Osteoblast (primary cell): ENCODE measurements around the gene ZNF146. TPM values are rescaled to one million over a fixed set of nuclear protein-coding genes. Genes with fewer than 3 reads are reported as not detected.

Experiments used
- DNase-seq: peaks from one replicate; pipeline ENCODE4 v3.0.0; 2011; ENCODE audit warnings: low spot score, mixed read lengths; ENCODE audit not compliant: insufficient read length; ENCODE audit errors: missing footprints
- H2AFZ ChIP-seq: 2 replicates; pipeline ENCODE4 v1.6.0; 2011; ENCODE audit warnings: mild to moderate bottlenecking, low read length
- H3K27ac ChIP-seq: 2 replicates; pipeline ENCODE4 v1.5.1; 2011; ENCODE audit warnings: mild to moderate bottlenecking, low read depth, low read length, moderate library complexity
- H3K27me3 ChIP-seq: 2 replicates; pipeline ENCODE4 v1.6.0; 2012; ENCODE audit warnings: mild to moderate bottlenecking, control low read depth, inconsistent platforms, low read length, moderate library complexity; ENCODE audit not compliant: insufficient read depth
- H3K36me3 ChIP-seq: 2 replicates; pipeline ENCODE4 v1.5.1; 2011; ENCODE audit warnings: mild to moderate bottlenecking, low read length, control low read depth, moderate library complexity; ENCODE audit not compliant: insufficient read depth
- H3K4me1 ChIP-seq: 2 replicates; pipeline ENCODE4 v1.5.1; 2011; ENCODE audit warnings: mild to moderate bottlenecking, low read length, control low read depth, moderate library complexity; ENCODE audit not compliant: insufficient read depth
- H3K4me2 ChIP-seq: 2 replicates; pipeline ENCODE4 v1.6.0; 2011; ENCODE audit warnings: mild to moderate bottlenecking, low read length; ENCODE audit not compliant: insufficient read depth
- H3K4me3 ChIP-seq: fragments of 200-600 bp; sonication (generic); 3 replicates; pipeline ENCODE4 v1.5.1; 2012; ENCODE audit warnings: mild to moderate bottlenecking, low read length, inconsistent platforms; ENCODE audit not compliant: insufficient read depth
- H3K79me2 ChIP-seq: 2 replicates; pipeline ENCODE4 v1.6.0; 2012; ENCODE audit warnings: mild to moderate bottlenecking, low read length, control low read depth, inconsistent platforms; ENCODE audit not compliant: insufficient read depth
- H3K9me3 ChIP-seq: 2 replicates; pipeline ENCODE4 v1.5.1; 2011; ENCODE audit warnings: low read depth, low read length, control low read depth
- H4K20me1 ChIP-seq: 2 replicates; pipeline ENCODE4 v1.6.0; 2012; ENCODE audit warnings: mild to moderate bottlenecking, low read length, control low read depth; ENCODE audit not compliant: insufficient read depth
- total RNA-seq: library from RNA; depleted of rRNA; stranded (reverse); fragments of >200 nt; gene quantifications from 2 replicates; pipeline ENCODE4 v1.2.3, GENCODE V29; 2012
- TF ChIP-seq, protein P1 (sequence below): IDR thresholded peaks from 2 replicates; pipeline ENCODE4 v1.5.1; 2011; ENCODE audit warnings: mild to moderate bottlenecking, low read depth, low read length, moderate library complexity; ENCODE audit errors: extremely low read depth

Gene ZNF146
- total RNA-seq, 1 donor, result 82.2 TPM

- no peak overlapping the region for H3K27ac ChIP-seq
- H3K79me2 ChIP-seq, result peaks cover 31% of the 10 kb centered on the region
- no peaks in the 10 kb centered on the region for H3K27me3 ChIP-seq
- H3K4me1 ChIP-seq, result no peaks in the 10 kb centered on the region
- H4K20me1 ChIP-seq, result peaks cover 2% of the 10 kb centered on the region
- DNase-seq, result no peak
- peaks cover 4% of the 10 kb centered on the region for H3K36me3 ChIP-seq
- H3K9me3 ChIP-seq, result no peaks in the 10 kb centered on the region
- H3K4me3 ChIP-seq, result no peak overlapping the region
- TF ChIP-seq, protein P1, sequence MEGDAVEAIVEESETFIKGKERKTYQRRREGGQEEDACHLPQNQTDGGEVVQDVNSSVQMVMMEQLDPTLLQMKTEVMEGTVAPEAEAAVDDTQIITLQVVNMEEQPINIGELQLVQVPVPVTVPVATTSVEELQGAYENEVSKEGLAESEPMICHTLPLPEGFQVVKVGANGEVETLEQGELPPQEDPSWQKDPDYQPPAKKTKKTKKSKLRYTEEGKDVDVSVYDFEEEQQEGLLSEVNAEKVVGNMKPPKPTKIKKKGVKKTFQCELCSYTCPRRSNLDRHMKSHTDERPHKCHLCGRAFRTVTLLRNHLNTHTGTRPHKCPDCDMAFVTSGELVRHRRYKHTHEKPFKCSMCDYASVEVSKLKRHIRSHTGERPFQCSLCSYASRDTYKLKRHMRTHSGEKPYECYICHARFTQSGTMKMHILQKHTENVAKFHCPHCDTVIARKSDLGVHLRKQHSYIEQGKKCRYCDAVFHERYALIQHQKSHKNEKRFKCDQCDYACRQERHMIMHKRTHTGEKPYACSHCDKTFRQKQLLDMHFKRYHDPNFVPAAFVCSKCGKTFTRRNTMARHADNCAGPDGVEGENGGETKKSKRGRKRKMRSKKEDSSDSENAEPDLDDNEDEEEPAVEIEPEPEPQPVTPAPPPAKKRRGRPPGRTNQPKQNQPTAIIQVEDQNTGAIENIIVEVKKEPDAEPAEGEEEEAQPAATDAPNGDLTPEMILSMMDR, result no peak
- no peak overlapping the region for H2AFZ ChIP-seq
- no peak overlapping the region for H3K4me2 ChIP-seq
These were observed 5.5 kb upstream of the ZNF146 start for GRCh38 chr19:36209372-36209771.

DNA sequence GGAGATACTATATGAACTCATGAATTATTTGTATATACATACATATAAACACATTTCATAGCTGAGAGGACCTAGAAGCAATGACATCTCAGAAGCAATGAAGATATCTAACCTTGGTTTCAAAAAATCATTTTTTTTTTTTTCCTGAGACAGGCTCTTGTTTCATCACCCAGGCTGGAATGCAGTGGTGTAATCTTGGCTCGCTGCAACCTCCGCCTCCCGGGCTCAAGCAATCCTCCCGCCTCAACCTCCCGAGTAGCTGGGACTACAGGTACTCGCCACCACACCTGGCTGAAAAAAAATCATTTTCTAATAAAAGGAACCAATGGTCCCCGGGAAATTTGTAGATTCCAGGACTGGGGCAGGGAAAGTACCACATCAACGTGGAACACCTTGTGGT, 4.4 kb upstream of the ZNF146 start:
- DNase-seq, result no peak
- Histone ChIP-seq H3K27ac (no peak overlapping the region), H3K27me3 (no peaks in the 10 kb centered on the region), H2AFZ (no peak overlapping the region), H3K4me1 (no peaks in the 10 kb centered on the region), H3K79me2 (peaks cover 37% of the 10 kb centered on the region), H3K9me3 (no peaks in the 10 kb centered on the region), H3K36me3 (peaks cover 4% of the 10 kb centered on the region), H3K4me3 (no peak overlapping the region), H4K20me1 (peaks cover 2% of the 10 kb centered on the region), H3K4me2 (no peak overlapping the region)
- TF ChIP-seq, protein P1, result no peak

DNA sequence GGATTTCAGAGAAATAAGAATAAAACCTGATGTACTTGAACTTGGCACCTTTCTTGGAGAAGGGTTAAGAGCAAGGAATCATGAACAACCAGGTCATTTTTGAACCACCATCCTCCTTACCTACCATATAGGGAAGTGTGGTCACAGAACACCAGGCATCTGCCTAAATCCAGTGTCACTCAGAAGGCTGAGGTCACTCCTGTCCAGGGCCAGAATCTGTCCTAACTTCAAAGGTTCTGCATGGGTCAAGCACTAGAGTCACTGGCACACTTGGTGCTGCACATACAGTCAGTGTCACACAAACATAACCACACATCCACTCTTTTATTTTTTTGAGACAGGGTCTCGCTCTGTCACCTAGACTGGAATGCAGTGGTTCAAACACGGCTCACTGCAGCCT, 2.0 kb upstream of the ZNF146 start:
- TF ChIP-seq, protein P1, result no peak
- peak; percentile 51 for DNase-seq
- H4K20me1 ChIP-seq, result peaks cover 9% of the 10 kb centered on the region
- H3K4me2 ChIP-seq, result no peak overlapping the region
- no peaks in the 10 kb centered on the region for H3K4me1 ChIP-seq
- H3K4me3 ChIP-seq, result no peak overlapping the region
- H3K79me2 ChIP-seq, result peaks cover 55% of the 10 kb centered on the region
- H3K27ac ChIP-seq, result no peak overlapping the region
- H2AFZ ChIP-seq, result no peak overlapping the region
- no peaks in the 10 kb centered on the region for H3K27me3 ChIP-seq
- peaks cover 4% of the 10 kb centered on the region for H3K36me3 ChIP-seq
- no peaks in the 10 kb centered on the region for H3K9me3 ChIP-seq

DNA sequence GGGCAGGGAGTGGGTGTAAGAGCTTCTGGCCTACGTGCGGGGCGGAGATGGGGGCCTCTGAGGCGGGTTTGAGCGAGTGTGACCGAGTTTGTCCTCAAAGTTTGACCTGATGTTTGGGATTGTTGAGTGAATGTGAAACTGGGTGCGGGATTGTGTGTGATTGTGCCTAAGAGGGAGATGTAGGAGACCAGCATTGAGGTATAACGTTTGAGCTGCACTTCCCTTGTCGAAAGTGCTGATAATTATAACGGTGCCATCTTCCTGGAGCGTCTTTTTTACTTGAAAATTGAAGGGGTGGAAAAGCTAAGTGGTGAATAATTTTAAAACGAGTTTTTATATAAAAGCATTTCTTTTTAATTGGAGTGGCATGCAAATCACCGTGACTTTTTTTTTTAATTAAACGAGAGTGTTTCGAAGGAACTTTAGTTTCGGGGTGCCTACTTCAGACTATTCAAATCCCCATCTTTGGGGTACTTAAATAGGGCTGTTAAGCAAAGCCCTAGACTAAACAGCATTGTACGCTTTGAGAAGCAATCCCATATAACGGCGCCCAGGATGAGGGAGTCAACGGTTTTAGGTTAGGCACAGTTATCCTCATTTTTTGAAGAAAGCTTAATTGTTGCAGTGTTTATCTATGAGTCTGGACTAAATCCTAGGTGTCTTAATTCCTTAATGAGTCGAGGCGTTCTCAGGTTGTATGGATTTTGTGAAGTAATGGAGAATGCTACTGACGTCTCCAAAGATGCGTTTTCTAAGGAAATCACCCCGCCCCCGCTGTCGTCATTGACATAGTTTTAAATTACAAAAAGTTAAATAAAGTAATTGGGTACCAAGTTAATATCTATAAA, 594 bp downstream of the ZNF146 start:
- H3K4me3 ChIP-seq, result peak overlapping the region; percentile 83
- DNase-seq, result peak; percentile 27

More for the DNA sequence above, 594 bp downstream of the ZNF146 start:
- peaks cover 14% of the 10 kb centered on the region for H3K36me3 ChIP-seq
- peaks cover 72% of the 10 kb centered on the region for H3K79me2 ChIP-seq
- H2AFZ ChIP-seq, result peak overlapping the region; percentile 45
- no peaks in the 10 kb centered on the region for H3K4me1 ChIP-seq
- peak overlapping the region; percentile 94 for H3K27ac ChIP-seq
- H3K4me2 ChIP-seq, result peak overlapping the region; percentile 96
- H4K20me1 ChIP-seq, result peaks cover 21% of the 10 kb centered on the region
- H3K9me3 ChIP-seq, result no peaks in the 10 kb centered on the region
- TF ChIP-seq, protein P1, result no peak
- no peaks in the 10 kb centered on the region for H3K27me3 ChIP-seq
